Small intestine (tissue), 7 donors: ENCODE data around the gene LRRC8B. TPM values are rescaled to one million over a fixed set of nuclear protein-coding genes. Genes with fewer than 3 reads are reported as not detected.
A peak's percentile ranks its signal among the peaks of the same experiment; 100 is the strongest.
"Not testable (repeated sequence)": the region's sequence is repeated elsewhere in the genome, so short reads cannot be mapped to it uniquely, and the experiment has no call there.

ENCODE experiments used
- DNase-seq, 2 donors: peaks; one replicate each; pipeline versions ENCODE4 v3.0.0 to v3.0.0-alpha.2; 2013
- FAIRE-seq: peaks from 2 replicates; lab custom pipeline; 2012; peaks lifted over from hg19 to GRCh38; lab: Jason Lieb, UNC
- H3K27ac ChIP-seq, 3 donors: one replicate each; pipeline ENCODE4 v1.5.1; 2013; ENCODE audit warnings: low read length in 2 of 3, mild to moderate bottlenecking in 2 of 3, control low read depth in 1 of 3, inconsistent platforms in 1 of 3, low read depth in 1 of 3, moderate library complexity in 1 of 3
- H3K27me3 ChIP-seq, 3 donors: one replicate each; pipeline ENCODE4 v1.6.1; 2013; ENCODE audit warnings: low read length in 3 of 3, inconsistent platforms in 1 of 3; ENCODE audit not compliant: control insufficient read depth in 3 of 3, insufficient read depth in 3 of 3
- H3K36me3 ChIP-seq, 3 donors: one replicate each; pipeline ENCODE4 v1.6.1; 2013; ENCODE audit warnings: low read length in 3 of 3, inconsistent platforms in 1 of 3, low read depth in 1 of 3, mild to moderate bottlenecking in 1 of 3, moderate library complexity in 1 of 3; ENCODE audit not compliant: control insufficient read depth in 3 of 3, insufficient read depth in 2 of 3
- H3K4me1 ChIP-seq, 3 donors: one replicate each; pipeline ENCODE4 v1.6.1; 2013; ENCODE audit warnings: low read length in 2 of 3, inconsistent platforms in 1 of 3, low read depth in 1 of 3, mild to moderate bottlenecking in 1 of 3, moderate library complexity in 1 of 3; ENCODE audit not compliant: control insufficient read depth in 3 of 3, insufficient read depth in 2 of 3
- H3K4me3 ChIP-seq, 3 donors: one replicate each; pipeline ENCODE4 v1.5.1; 2013; ENCODE audit warnings: low read length in 3 of 3, control low read depth in 1 of 3, inconsistent platforms in 1 of 3, low read depth in 1 of 3, mild to moderate bottlenecking in 1 of 3, moderate library complexity in 1 of 3
- H3K9me3 ChIP-seq, 2 donors: one replicate each; pipeline ENCODE4 v1.6.1; 2013; ENCODE audit warnings: low read depth in 1 of 2, low read length in 1 of 2; ENCODE audit not compliant: control insufficient read depth in 2 of 2, insufficient read depth in 1 of 2
- WGBS, 3 donors: extraction: QIAGEN DNeasy Blood & Tissue Kit; methylation state at CpG; one replicate each; pipeline ENCODE4 v1.1.7; 2013; 5-methylcytosine and 5-hydroxymethylcytosine counted together
- polyA plus RNA-seq, 4 donors: library from polyadenylated mRNA; stranded (reverse) in 3 of 4; unstranded in 1 of 4; fragments of 200-250 nt in 3 of 4; fragments of 120-200 nt in 1 of 4; gene quantifications; one replicate each; pipeline versions ENCODE4 v1.2.1 to v1.2.3, GENCODE V29; 2013
- donor health status: healthy with polysubstance abuse.
- donor health status: control.
- donor health status: control.
- donor health status: Bipolar disorder and iron deficiency.
- donor health status: healthy.

Gene LRRC8B
- polyA plus RNA-seq, 4 donors = 1.6 to 8.4 (median 4.2) TPM

GRCh38 chr1:89629600-89629999 is 105.0 kb downstream of the LRRC8B start:
- not testable (repeated sequence) for H3K27ac ChIP-seq, H3K9me3 ChIP-seq, H3K36me3 ChIP-seq, H3K4me3 ChIP-seq, FAIRE-seq, DNase-seq
- H3K4me1 ChIP-seq = peaks cover 0 to 16% (median 6%) of the 10 kb centered on the region in 3 donors
- WGBS, 3 donors = 94 to 97% (median 95%) methylated on average over 2 of the region's 2 CpGs
- H3K27me3 ChIP-seq = peaks cover 0 to 12% (median 0%) of the 10 kb centered on the region in 3 donors

DNA sequence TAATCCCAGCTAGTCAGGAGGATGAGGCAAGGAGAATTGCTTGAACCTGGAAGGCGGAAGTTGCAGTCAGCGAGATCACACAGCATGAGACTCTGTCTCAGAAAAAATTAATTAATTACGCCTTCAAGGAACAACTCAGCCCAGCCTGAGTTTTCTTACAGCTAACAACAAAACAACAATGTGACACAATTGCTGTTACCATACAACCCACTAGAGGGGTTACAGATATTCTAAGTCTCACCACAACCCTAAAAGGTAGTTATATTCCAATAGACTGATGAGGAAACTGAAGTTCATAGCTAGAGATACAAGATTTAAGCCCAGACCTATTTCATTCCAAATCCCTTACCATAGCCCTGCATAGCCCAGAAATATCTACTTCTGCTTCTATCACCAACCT is 105.4 kb downstream of the LRRC8B start:
- Histone ChIP-seq H3K27me3 (peaks cover 0 to 14% (median 0%) of the 10 kb centered on the region in 3 donors), H3K4me3 (no peak overlapping the region), H3K27ac (no peak overlapping the region), H3K36me3 (no peaks in the 10 kb centered on the region), H3K4me1 (peaks cover 0 to 16% (median 6%) of the 10 kb centered on the region in 3 donors), H3K9me3 (no peaks in the 10 kb centered on the region)
- FAIRE-seq (no peak), DNase-seq (no peak)
- 97 to 99% (median 98%) methylated on average over 3 of the region's 3 CpGs for WGBS, 3 donors

GRCh38 chr1:89631816-89632656 is 107.4 kb downstream of the LRRC8B start:
- H3K9me3 ChIP-seq = no peaks in the 10 kb centered on the region
- WGBS, 3 donors = 23 to 34% (median 27%) methylated on average over 19 of the region's 19 CpGs
- DNase-seq = peak; percentile 6 to 47
- H3K27ac ChIP-seq = peak overlapping the region; percentile 1 to 85 (median 46)
- no peak for FAIRE-seq
- H3K4me1 ChIP-seq = peaks cover 0 to 16% (median 6%) of the 10 kb centered on the region in 3 donors
- no peaks in the 10 kb centered on the region for H3K36me3 ChIP-seq
- H3K4me3 ChIP-seq = peak overlapping the region; percentile 67 to 86 (median 69)
- peaks cover 0 to 14% (median 0%) of the 10 kb centered on the region in 3 donors for H3K27me3 ChIP-seq

GRCh38 chr1:89632657-89633247 is 108.1 kb downstream of the LRRC8B start, which contains the start of gene LRRC8C:
Gene LRRC8C (plus strand): TSS chr1:89633120. CDS start chr1:89686474, 53,354 bp downstream.
- Histone ChIP-seq H3K27me3 (peaks cover 0 to 14% (median 0%) of the 10 kb centered on the region in 3 donors), H3K27ac (peak within 1 kb of the TSS; percentile 46 to 94 (median 52)), H3K4me1 (peaks cover 0 to 16% (median 6%) of the 10 kb centered on the region in 3 donors), H3K9me3 (no peaks in the 10 kb centered on the region), H3K4me3 (peak within 1 kb of the TSS; percentile 67 to 86 (median 69)), H3K36me3 (no peaks in the 10 kb centered on the region)
- 0 to 1% (median 1%) methylated on average over 40 to 76 of the region's 76 CpGs for WGBS, 3 donors
- FAIRE-seq = no peak
- DNase-seq = peak; percentile 40 to 83

- no peaks in the 10 kb centered on the region for H3K36me3 ChIP-seq
- peaks cover 0 to 16% (median 6%) of the 10 kb centered on the region in 3 donors for H3K4me1 ChIP-seq
- H3K27me3 ChIP-seq = peaks cover 0 to 14% (median 0%) of the 10 kb centered on the region in 3 donors
- H3K4me3 ChIP-seq = peak overlapping the region; percentile 67 to 86 (median 69)
- no peaks in the 10 kb centered on the region for H3K9me3 ChIP-seq
- H3K27ac ChIP-seq = peak overlapping the region; percentile 32 to 94 (median 52)
- DNase-seq (peak; percentile 19 to 59), FAIRE-seq (no peak)
- 0 to 1% (median 1%) methylated on average over 49 to 57 of the region's 57 CpGs for WGBS, 3 donors
Observed at GRCh38 chr1:89633248-89633799, 108.7 kb downstream of the LRRC8B start.

DNA sequence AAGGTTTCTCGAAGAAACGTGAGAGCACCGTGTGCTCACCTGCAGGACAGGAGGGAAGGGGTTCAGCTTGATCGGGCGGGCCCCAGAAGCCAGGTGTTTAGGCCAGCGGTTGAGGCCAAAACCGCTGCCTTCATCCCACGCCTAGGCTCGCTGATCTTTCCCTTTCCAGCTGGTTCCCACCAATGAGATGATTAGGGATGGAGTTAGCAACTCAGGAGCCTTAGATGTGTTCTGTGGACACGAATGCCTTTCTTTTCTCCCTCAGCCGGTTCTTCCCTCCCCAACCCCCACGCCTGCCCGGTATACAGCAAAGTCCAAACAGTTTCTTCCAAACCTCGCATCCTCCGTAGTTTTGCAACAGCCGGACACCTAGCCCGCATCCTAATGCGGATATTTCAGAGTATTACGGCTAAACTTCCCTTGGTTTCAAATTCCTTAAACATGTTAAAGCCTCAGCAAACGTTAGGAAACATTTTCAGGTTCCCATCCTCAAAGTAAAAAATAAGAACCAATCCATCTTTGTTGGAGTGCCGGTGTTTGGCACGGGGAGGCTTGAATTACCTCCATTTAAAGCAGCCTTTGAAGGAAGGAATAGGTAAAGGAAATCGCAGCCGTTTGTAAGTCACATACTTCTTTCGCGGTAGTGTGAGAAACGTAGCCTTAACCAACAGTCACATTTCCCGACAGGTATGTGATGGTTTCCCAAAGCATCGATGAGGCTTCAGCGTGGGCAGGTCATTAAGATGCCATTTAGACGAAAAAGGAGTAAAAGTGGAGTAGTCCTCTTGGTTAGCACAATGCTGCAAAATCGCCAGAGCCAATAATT is 109.4 kb downstream of the LRRC8B start:
- H3K36me3 ChIP-seq = no peaks in the 10 kb centered on the region
- H3K4me3 ChIP-seq = peak overlapping the region; percentile 67 to 86 (median 69)
- peaks cover 0 to 14% (median 0%) of the 10 kb centered on the region in 3 donors for H3K27me3 ChIP-seq
- WGBS, 3 donors = 11 to 18% (median 12%) methylated on average over 32 of the region's 32 CpGs
- peak overlapping the region in 1 of 3 donors; percentile 94 for H3K27ac ChIP-seq
- peak; percentile 18 to 38 for DNase-seq
- H3K9me3 ChIP-seq = no peaks in the 10 kb centered on the region
- no peak for FAIRE-seq
- H3K4me1 ChIP-seq = peaks cover 0 to 16% (median 6%) of the 10 kb centered on the region in 3 donors

GRCh38 chr1:89635825-89636815 is 111.5 kb downstream of the LRRC8B start:
- Histone ChIP-seq H3K27me3 (peaks cover 0 to 14% (median 0%) of the 10 kb centered on the region in 3 donors), H3K9me3 (no peaks in the 10 kb centered on the region), H3K4me3 (no peak overlapping the region), H3K27ac (no peak overlapping the region), H3K4me1 (peaks cover 0 to 16% (median 6%) of the 10 kb centered on the region in 3 donors), H3K36me3 (no peaks in the 10 kb centered on the region)
- DNase-seq (no peak), FAIRE-seq (no peak)
- 72 to 80% (median 79%) methylated on average over 6 of the region's 6 CpGs for WGBS, 3 donors
